K562 (cell line): Measurements from ENCODE around the gene ELP5. TPM values are rescaled to one million over a fixed set of nuclear protein-coding genes. Genes with fewer than 3 reads are reported as not detected.

ENCODE experiments used
- FOXK2 ChIP-seq, 2 experiments: fragments of 450-650 bp; IDR thresholded peaks in 1 of 2; conservative IDR thresholded peaks in 1 of 2; 2 replicates each; pipeline ENCODE4 v1.6.1; 2016; ENCODE audit warnings: low read depth in 2 of 2, mild to moderate bottlenecking in 1 of 2
- GABPA ChIP-seq: fragments of 200-800 bp; sonication (Bioruptor generic); conservative IDR thresholded peaks from 2 replicates; pipeline ENCODE4 v1.6.1; 2016; ENCODE audit warnings: low read depth, missing genetic modification characterization, missing compliant biosample characterization
- GATAD2B ChIP-seq: fragments of 450-650 bp; IDR thresholded peaks from 2 replicates; pipeline ENCODE4 v1.6.1; 2017; ENCODE audit warnings: mild to moderate bottlenecking, borderline replicate concordance
- MYC ChIP-seq, 2 experiments: fragments of 250-450 bp in 1 of 2; sonication (Bioruptor Pico) in 1 of 2; IDR thresholded peaks; 2 replicates each; pipeline versions ENCODE4 v1.5.1 to v1.6.1; 2012 to 2021; ENCODE audit warnings: low read depth in 2 of 2, borderline replicate concordance in 1 of 2, improper control_type of control experiment in 1 of 2, low read length in 1 of 2, mild to moderate bottlenecking in 1 of 2, moderate library complexity in 1 of 2
- NONO ChIP-seq, 2 experiments: fragments of 200-400 bp in 1 of 2; fragments of 450-650 bp in 1 of 2; formaldehyde crosslinking in 1 of 2; IDR thresholded peaks; 2 replicates each; pipeline ENCODE4 v1.6.1; 2017; ENCODE audit warnings: low read depth in 2 of 2, mild to moderate bottlenecking in 2 of 2, moderate library complexity in 2 of 2, low read length in 1 of 2
- POLR2G ChIP-seq: fragments of 200-400 bp; formaldehyde crosslinking; IDR thresholded peaks from 2 replicates; pipeline ENCODE4 v1.6.1; 2017; ENCODE audit warnings: low read depth, mild to moderate bottlenecking, antibody characterized with exemption, low read length, moderate library complexity
- SMAD1 ChIP-seq: fragments of 150-350 bp; IDR thresholded peaks from 2 replicates; pipeline ENCODE4 v1.6.1; 2014; ENCODE audit warnings: low read length, low read depth; ENCODE audit not compliant: partially characterized antibody
- TAF9B ChIP-seq: fragments of 450-650 bp; IDR thresholded peaks from 2 replicates; pipeline ENCODE4 v1.6.1; 2018; ENCODE audit warnings: mild to moderate bottlenecking; ENCODE audit not compliant: partially characterized antibody
- XRCC5 ChIP-seq: fragments of 200-400 bp; formaldehyde crosslinking; IDR thresholded peaks from 2 replicates; pipeline ENCODE4 v1.6.1; 2017; ENCODE audit warnings: low read depth, mild to moderate bottlenecking, low read length
- ZNF146 ChIP-seq: IDR thresholded peaks from one replicate; pipeline ENCODE4 v1.6.1; 2018; ENCODE audit warnings: missing compliant biosample characterization; ENCODE audit not compliant: unreplicated experiment
- polyA plus RNA-seq, 8 experiments: library from polyadenylated mRNA; depleted of rRNA in 4 of 8; stranded (reverse) in 5 of 8; unstranded in 3 of 8; fragments of >200 nt; fragmentation: Nextera tagmentation in 2 of 8; fragmentation: Illumina TruSeq in 1 of 8; extraction: Ambion mirVana in 2 of 8; extraction: Trizol in 1 of 8; gene quantifications; 2 replicates each; pipeline versions ENCODE4 v1.2.1 to v1.2.3, GENCODE V29; 2011 to 2014; ENCODE audit warnings: inconsistent platforms in 1 of 8, missing spikeins in 1 of 8
- total RNA-seq, 7 experiments: library from RNA; depleted of rRNA in 6 of 7; stranded (reverse); fragments of >200 nt in 6 of 7; fragmentation: Illumina TruSeq in 2 of 7; extraction: Trizol in 2 of 7; gene quantifications; 2 replicates each; pipeline versions ENCODE4 v1.2.1 to v1.2.3, GENCODE V29; 2011 to 2021; ENCODE audit warnings: low replicate concordance in 1 of 7
- TF ChIP-seq, protein P1 (sequence below), 2 experiments: fragments of 450-650 bp; IDR thresholded peaks; 2 replicates each; pipeline ENCODE4 v1.6.1; 2018; ENCODE audit warnings: mild to moderate bottlenecking in 2 of 2, low read depth in 1 of 2; ENCODE audit not compliant: partially characterized antibody in 2 of 2
- TF ChIP-seq, protein P2 (sequence below): fragments of 250-450 bp; sonication (Bioruptor Pico); IDR thresholded peaks from 2 replicates; pipeline ENCODE4 v1.8.0; 2021; ENCODE audit warnings: moderate library complexity, mild to moderate bottlenecking, inconsistent platforms
- TF ChIP-seq, protein P3 (sequence below): fragments of 450-650 bp; IDR thresholded peaks from 2 replicates; pipeline ENCODE4 v1.6.1; 2016; ENCODE audit warnings: antibody characterized with exemption
- TF ChIP-seq, protein P4 (sequence below), 2 experiments: fragments of 450-650 bp in 1 of 2; sonication (generic) in 1 of 2; formaldehyde crosslinking in 1 of 2; IDR thresholded peaks in 1 of 2; conservative IDR thresholded peaks in 1 of 2; 2 replicates each; pipeline versions ENCODE4 v1.6.1 to v1.8.1; 2016 to 2023; ENCODE audit warnings: mild to moderate bottlenecking in 2 of 2, moderate library complexity in 2 of 2, inconsistent platforms in 1 of 2, missing genetic modification reagents in 1 of 2
- TF ChIP-seq, protein P5 (sequence below): IDR thresholded peaks from 2 replicates; pipeline ENCODE4 v1.6.1; 2012; ENCODE audit warnings: low read depth, low read length, improper control_type of control experiment, borderline replicate concordance

Gene ELP5
- total and polyA plus RNA-seq, 9 of the 15 experiments (the other 6 are each of a cell fraction or from before 2014, with no cell fraction given): 25.7 to 77.9 (median 52.9) TPM

DNA sequence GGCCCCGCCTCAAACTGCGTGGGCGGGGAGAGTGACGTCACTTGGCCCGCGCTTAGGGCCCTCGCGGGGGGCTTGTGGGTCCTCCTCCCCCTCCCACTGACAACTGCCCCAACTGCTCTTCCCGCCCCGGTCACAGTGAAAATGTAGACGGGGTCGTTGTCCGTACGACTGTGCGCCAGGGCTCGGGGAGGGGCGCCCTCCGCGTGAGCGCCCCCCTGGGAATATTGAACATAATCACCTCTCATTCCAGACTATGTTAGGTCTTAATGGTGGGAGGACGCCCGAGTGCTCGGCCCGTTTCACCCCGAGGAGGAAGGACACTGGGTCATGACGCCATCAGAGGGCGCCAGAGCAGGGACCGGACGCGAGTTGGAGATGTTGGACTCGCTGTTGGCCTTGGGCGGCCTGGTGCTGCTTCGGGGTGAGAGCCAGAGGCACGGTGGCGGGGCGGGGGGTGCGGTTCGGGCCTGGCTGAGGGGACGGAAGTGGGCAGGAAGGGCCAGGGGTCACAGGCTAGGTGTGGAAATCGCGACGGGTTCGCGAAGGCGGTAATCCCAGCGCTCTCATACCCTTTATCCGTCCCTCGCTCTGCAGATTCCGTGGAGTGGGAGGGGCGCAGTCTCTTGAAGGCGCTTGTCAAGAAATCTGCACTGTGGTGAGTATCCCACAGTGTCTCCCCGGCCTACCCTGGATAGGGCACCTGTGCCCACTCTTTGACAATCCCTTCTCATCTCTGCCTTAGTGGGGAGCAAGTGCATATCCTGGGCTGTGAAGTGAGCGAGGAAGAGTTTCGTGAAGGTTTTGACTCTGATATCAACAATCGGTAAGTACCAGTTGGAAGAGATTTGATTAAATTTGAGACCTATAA, at the start of gene ELP5 (continued):
- TF ChIP-seq, protein P1, sequence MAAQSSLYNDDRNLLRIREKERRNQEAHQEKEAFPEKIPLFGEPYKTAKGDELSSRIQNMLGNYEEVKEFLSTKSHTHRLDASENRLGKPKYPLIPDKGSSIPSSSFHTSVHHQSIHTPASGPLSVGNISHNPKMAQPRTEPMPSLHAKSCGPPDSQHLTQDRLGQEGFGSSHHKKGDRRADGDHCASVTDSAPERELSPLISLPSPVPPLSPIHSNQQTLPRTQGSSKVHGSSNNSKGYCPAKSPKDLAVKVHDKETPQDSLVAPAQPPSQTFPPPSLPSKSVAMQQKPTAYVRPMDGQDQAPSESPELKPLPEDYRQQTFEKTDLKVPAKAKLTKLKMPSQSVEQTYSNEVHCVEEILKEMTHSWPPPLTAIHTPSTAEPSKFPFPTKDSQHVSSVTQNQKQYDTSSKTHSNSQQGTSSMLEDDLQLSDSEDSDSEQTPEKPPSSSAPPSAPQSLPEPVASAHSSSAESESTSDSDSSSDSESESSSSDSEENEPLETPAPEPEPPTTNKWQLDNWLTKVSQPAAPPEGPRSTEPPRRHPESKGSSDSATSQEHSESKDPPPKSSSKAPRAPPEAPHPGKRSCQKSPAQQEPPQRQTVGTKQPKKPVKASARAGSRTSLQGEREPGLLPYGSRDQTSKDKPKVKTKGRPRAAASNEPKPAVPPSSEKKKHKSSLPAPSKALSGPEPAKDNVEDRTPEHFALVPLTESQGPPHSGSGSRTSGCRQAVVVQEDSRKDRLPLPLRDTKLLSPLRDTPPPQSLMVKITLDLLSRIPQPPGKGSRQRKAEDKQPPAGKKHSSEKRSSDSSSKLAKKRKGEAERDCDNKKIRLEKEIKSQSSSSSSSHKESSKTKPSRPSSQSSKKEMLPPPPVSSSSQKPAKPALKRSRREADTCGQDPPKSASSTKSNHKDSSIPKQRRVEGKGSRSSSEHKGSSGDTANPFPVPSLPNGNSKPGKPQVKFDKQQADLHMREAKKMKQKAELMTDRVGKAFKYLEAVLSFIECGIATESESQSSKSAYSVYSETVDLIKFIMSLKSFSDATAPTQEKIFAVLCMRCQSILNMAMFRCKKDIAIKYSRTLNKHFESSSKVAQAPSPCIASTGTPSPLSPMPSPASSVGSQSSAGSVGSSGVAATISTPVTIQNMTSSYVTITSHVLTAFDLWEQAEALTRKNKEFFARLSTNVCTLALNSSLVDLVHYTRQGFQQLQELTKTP (IDR thresholded peaks at IDR 0.05; ENCODE audit: low read depth in 1 of 2, partially characterized antibody in 2 of 2): peak in 1 of 2 experiments; percentile 50
- TF ChIP-seq, protein P2, sequence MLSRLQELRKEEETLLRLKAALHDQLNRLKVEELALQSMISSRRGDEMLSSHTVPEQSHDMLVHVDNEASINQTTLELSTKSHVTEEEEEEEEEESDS (CRISPR knock-in tag): no peak
- peak; percentile 44 for TF ChIP-seq SMAD1
- no peak for TF ChIP-seq XRCC5
- TF ChIP-seq, protein P3, sequence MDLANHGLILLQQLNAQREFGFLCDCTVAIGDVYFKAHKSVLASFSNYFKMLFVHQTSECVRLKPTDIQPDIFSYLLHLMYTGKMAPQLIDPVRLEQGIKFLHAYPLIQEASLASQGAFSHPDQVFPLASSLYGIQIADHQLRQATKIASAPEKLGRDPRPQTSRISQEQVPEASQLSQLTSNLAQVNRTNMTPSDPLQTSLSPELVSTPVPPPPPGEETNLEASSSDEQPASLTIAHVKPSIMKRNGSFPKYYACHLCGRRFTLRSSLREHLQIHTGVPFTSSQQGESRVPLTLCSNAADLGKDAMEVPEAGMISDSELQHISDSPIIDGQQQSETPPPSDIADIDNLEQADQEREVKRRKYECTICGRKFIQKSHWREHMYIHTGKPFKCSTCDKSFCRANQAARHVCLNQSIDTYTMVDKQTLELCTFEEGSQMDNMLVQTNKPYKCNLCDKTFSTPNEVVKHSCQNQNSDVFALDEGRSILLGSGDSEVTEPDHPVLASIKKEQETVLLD: 0 out of 2 replicates have a peak, but pooled peaks have one; percentile 14
- no peak for TF ChIP-seq ZNF146 (CRISPR knock-in tag)
- TF ChIP-seq, protein P4, sequence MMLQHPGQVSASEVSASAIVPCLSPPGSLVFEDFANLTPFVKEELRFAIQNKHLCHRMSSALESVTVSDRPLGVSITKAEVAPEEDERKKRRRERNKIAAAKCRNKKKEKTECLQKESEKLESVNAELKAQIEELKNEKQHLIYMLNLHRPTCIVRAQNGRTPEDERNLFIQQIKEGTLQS (IDR thresholded peaks at IDR 0.05): peak; percentile 97
- TF ChIP-seq, protein P4 (CRISPR knock-in tag; conservative IDR thresholded peaks at IDR 0.05): 0 out of 2 replicates have a peak, but pooled peaks have one; percentile 6
- TF ChIP-seq GABPA (tag): peak; percentile 84
- TF ChIP-seq NONO (IDR thresholded peaks at IDR 0.05; ENCODE audit: low read depth in 2 of 2, low read length in 1 of 2): 0 out of 4 replicates have a peak, but pooled peaks of 1 of the 2 experiments have one; percentile 23
- TF ChIP-seq FOXK2 (conservative IDR thresholded peaks at IDR 0.05 in 1 of 2, IDR thresholded peaks at IDR 0.05 in 1 of 2; ENCODE audit: low read depth in 2 of 2): peak; percentile 48 to 66; a peak in 2 of 4 replicates
- TF ChIP-seq TAF9B: peak; percentile 52
- TF ChIP-seq POLR2G: peak; percentile 94
- peak; percentile 51; the same call in 1 of the 2 replicates for TF ChIP-seq GATAD2B
- TF ChIP-seq, protein P5, sequence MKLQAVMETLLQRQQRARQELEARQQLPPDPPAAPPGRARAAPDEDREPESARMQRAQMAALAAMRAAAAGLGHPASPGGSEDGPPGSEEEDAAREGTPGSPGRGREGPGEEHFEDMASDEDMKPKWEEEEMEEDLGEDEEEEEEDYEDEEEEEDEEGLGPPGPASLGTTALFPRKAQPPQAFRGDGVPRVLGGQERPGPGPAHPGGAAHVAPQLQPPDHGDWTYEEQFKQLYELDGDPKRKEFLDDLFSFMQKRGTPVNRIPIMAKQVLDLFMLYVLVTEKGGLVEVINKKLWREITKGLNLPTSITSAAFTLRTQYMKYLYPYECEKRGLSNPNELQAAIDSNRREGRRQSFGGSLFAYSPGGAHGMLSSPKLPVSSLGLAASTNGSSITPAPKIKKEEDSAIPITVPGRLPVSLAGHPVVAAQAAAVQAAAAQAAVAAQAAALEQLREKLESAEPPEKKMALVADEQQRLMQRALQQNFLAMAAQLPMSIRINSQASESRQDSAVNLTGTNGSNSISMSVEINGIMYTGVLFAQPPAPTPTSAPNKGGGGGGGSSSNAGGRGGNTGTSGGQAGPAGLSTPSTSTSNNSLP: peak; percentile 6; the same call in 1 of the 2 replicates
- peak; percentile 68; the same call in 1 of the 2 replicates for TF ChIP-seq MYC (IDR thresholded peaks at IDR 0.05; ENCODE audit: low read depth, low read length)
- TF ChIP-seq MYC (CRISPR knock-in tag; IDR thresholded peaks at IDR 0.05; ENCODE audit: borderline replicate concordance, low read depth): no peak
